Right lobe of liver (tissue), 4 donors: ENCODE measurements around the gene TEX52.

Experiments used
- POLR2A ChIP-seq: fragments of 450-650 bp; IDR thresholded peaks from one replicate; pipeline ENCODE4 v1.6.1; 2017; ENCODE audit warnings: antibody characterized with exemption, mild to moderate bottlenecking
- TF ChIP-seq, protein P1 (sequence below), 4 donors: fragments of 200-600 bp in 3 of 4; fragments of 450-650 bp in 1 of 4; IDR thresholded peaks; one replicate each; pipeline versions ENCODE4 v1.5.1 to v1.8.0; 2016 to 2022; ENCODE audit warnings: antibody characterized with exemption in 4 of 4, mild to moderate bottlenecking in 2 of 4
- donor health status: DM: no; HTN: no; CAD: no.
- donor health status: DM: no; HTN: no; CAD: no.
- donor health status: DM: no; HTN: yes; CAD: no.

DNA sequence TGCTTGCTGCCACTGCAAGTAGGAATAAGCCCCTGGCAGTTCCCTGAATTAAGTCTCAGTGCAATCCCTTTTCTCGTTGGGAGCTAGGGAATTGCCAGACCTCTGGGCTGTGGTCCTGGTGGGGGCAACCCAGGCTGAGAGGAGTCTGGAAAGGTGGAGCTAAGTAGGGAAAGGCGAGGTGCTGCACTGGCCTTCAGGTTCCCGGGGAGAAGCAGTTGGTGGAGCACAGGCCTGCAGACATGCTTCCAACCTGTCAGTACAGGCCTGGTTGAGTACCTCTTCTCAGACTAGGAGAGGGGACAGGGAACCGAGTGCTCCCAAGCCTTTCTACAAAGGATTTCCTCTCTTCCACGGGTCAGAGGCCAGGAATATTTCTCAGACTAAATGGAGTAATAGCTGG, 23.5 kb downstream of the TEX52 start:
- TF ChIP-seq, protein P1, sequence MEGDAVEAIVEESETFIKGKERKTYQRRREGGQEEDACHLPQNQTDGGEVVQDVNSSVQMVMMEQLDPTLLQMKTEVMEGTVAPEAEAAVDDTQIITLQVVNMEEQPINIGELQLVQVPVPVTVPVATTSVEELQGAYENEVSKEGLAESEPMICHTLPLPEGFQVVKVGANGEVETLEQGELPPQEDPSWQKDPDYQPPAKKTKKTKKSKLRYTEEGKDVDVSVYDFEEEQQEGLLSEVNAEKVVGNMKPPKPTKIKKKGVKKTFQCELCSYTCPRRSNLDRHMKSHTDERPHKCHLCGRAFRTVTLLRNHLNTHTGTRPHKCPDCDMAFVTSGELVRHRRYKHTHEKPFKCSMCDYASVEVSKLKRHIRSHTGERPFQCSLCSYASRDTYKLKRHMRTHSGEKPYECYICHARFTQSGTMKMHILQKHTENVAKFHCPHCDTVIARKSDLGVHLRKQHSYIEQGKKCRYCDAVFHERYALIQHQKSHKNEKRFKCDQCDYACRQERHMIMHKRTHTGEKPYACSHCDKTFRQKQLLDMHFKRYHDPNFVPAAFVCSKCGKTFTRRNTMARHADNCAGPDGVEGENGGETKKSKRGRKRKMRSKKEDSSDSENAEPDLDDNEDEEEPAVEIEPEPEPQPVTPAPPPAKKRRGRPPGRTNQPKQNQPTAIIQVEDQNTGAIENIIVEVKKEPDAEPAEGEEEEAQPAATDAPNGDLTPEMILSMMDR (IDR thresholded peaks at IDR 0.05): no peak
- TF ChIP-seq POLR2A: no peak
